A549 (cell line): ENCODE results near the gene IL17REL. TPM values are rescaled to one million over a fixed set of nuclear protein-coding genes. Genes with fewer than 3 reads are reported as not detected.

ENCODE experiments used
- ATAC-seq, 2 experiments: fragments of 200-7000 bp in 1 of 2; fragments of >200 bp in 1 of 2; cut with Nextera tagmentation in 1 of 2; cut with Tn5 transposase in 1 of 2; 3 replicates each; pipeline versions ENCODE4 v1.8.0 to v1.9.1; 2018 to 2020; ENCODE audit warnings: mild to moderate bottlenecking in 1 of 2, moderate library complexity in 1 of 2
- CTCF ChIA-PET: fragments of 300-600 bp; sonication (Branson Sonifier 250); formaldehyde crosslinking; extraction: SDS; loops from one replicate; lab custom pipeline; 2021; ENCODE audit warnings: antibody characterized with exemption, inconsistent platforms; lab: Yijun Ruan, JAX
- POLR2A ChIA-PET: fragments of 350-600 bp; formaldehyde crosslinking; extraction: SDS; loops from one replicate; lab custom pipeline; 2021; ENCODE audit warnings: antibody characterized with exemption, inconsistent platforms; lab: Yijun Ruan, JAX
- DNase-seq, 2 experiments: peaks; one replicate each; pipeline versions ENCODE4 v3.0.0 to v3.0.0-alpha.2; 2011 to 2016; ENCODE audit warnings: low read depth in 1 of 2, low spot score in 1 of 2
- FAIRE-seq: peaks from 2 replicates; lab custom pipeline; 2011; peaks lifted over from hg19 to GRCh38; lab: Jason Lieb, UNC
- H3K27ac ChIP-seq, 2 experiments: fragments of >200 bp; sonication (Bioruptor Twin); formaldehyde crosslinking; 3 replicates each; pipeline ENCODE4 v1.5.1; 2016 to 2017
- H3K4me1 ChIP-seq: fragments of >200 bp; sonication (Bioruptor Twin); formaldehyde crosslinking; 3 replicates; pipeline ENCODE4 v1.6.1; 2016
- H3K4me2 ChIP-seq: fragments of >200 bp; sonication (Bioruptor Twin); formaldehyde crosslinking; 3 replicates; pipeline ENCODE4 v1.6.1; 2016
- H3K4me3 ChIP-seq: fragments of >200 bp; sonication (Bioruptor Twin); formaldehyde crosslinking; 3 replicates; pipeline ENCODE4 v1.5.1; 2016
- H3K9me3 ChIP-seq: fragments of >200 bp; sonication (Bioruptor Twin); formaldehyde crosslinking; 3 replicates; pipeline ENCODE4 v1.6.1; 2016
- BHLHE40 ChIP-seq: IDR thresholded peaks from 2 replicates; pipeline ENCODE4 v1.6.1; 2012; ENCODE audit warnings: low read depth, low read length, inconsistent platforms
- CBX8 ChIP-seq: fragments of 200-600 bp; sonication (generic); IDR thresholded peaks from 2 replicates; pipeline ENCODE4 v1.6.1; 2016
- CHD4 ChIP-seq: fragments of 200-600 bp; sonication (generic); IDR thresholded peaks from 2 replicates; pipeline ENCODE4 v1.6.1; 2016; ENCODE audit warnings: antibody characterized with exemption, mild to moderate bottlenecking, borderline replicate concordance
- EHF ChIP-seq: fragments of 250-450 bp; sonication (Bioruptor Pico); IDR thresholded peaks from 2 replicates; pipeline ENCODE4 v1.5.0; 2020; ENCODE audit warnings: mild to moderate bottlenecking
- FOSB ChIP-seq: fragments of 250-450 bp; sonication (Bioruptor Pico); IDR thresholded peaks from 2 replicates; pipeline ENCODE4 v1.5.0; 2020; ENCODE audit warnings: mild to moderate bottlenecking, moderate library complexity
- FOXS1 ChIP-seq: fragments of 250-450 bp; sonication (Bioruptor Pico); IDR thresholded peaks from 2 replicates; pipeline ENCODE4 v1.5.0; 2020; ENCODE audit warnings: mild to moderate bottlenecking, moderate library complexity
- GATA3 ChIP-seq: IDR thresholded peaks from 2 replicates; pipeline ENCODE4 v1.6.1; 2012; ENCODE audit warnings: borderline replicate concordance
- HES2 ChIP-seq: fragments of >200 bp; sonication (Bioruptor Twin); formaldehyde crosslinking; IDR thresholded peaks from 2 replicates; pipeline ENCODE4 v1.6.1; 2016
- HMGXB4 ChIP-seq: fragments of 250-450 bp; sonication (Bioruptor Pico); IDR thresholded peaks from 2 replicates; pipeline ENCODE4 v1.5.0; 2021; ENCODE audit warnings: mild to moderate bottlenecking, moderate library complexity, borderline replicate concordance
- HOXA7 ChIP-seq: fragments of 250-450 bp; sonication (Bioruptor Pico); IDR thresholded peaks from 2 replicates; pipeline ENCODE4 v1.5.0; 2020; ENCODE audit warnings: mild to moderate bottlenecking, moderate library complexity
- KDM1A ChIP-seq: fragments of 200-600 bp; sonication (generic); IDR thresholded peaks from 2 replicates; pipeline ENCODE4 v1.6.1; 2016; ENCODE audit warnings: low read depth, mild to moderate bottlenecking
- MAX ChIP-seq: IDR thresholded peaks from 2 replicates; pipeline ENCODE4 v1.6.1; 2012
- NFE2L2 ChIP-seq: fragments of 150-350 bp; conservative IDR thresholded peaks from 2 replicates; pipeline ENCODE4 v1.6.1; 2014; ENCODE audit warnings: low read length
- RAD21 ChIP-seq, 2 experiments: fragments of >200 bp in 1 of 2; sonication (Bioruptor Twin) in 1 of 2; formaldehyde crosslinking in 1 of 2; IDR thresholded peaks in 1 of 2; conservative IDR thresholded peaks in 1 of 2; 2 replicates in 1 of 2; 3 replicates in 1 of 2; pipeline ENCODE4 v1.6.1; 2012 to 2018; ENCODE audit warnings: inconsistent platforms in 1 of 2
- RARB ChIP-seq: fragments of 250-450 bp; sonication (Bioruptor Pico); IDR thresholded peaks from 2 replicates; pipeline ENCODE4 v1.8.0; 2021; ENCODE audit warnings: mild to moderate bottlenecking, moderate library complexity
- REST ChIP-seq: fragments of 200-600 bp; sonication (generic); IDR thresholded peaks from 2 replicates; pipeline ENCODE4 v1.6.1; 2016; ENCODE audit warnings: antibody characterized with exemption, mild to moderate bottlenecking, moderate library complexity
- USF2 ChIP-seq: fragments of 450-650 bp; IDR thresholded peaks from 2 replicates; pipeline ENCODE4 v1.6.1; 2014; ENCODE audit warnings: antibody characterized with exemption
- ZFP36 ChIP-seq: fragments of 450-650 bp; IDR thresholded peaks from 2 replicates; pipeline ENCODE4 v1.6.1; 2014; ENCODE audit warnings: borderline replicate concordance; ENCODE audit not compliant: partially characterized antibody
- WGBS: methylation state at CpG from one replicate; pipeline ENCODE4 v1.1.6; 2017; ENCODE audit errors: missing lambda C conversion rate; 5-methylcytosine and 5-hydroxymethylcytosine counted together
- polyA plus RNA-seq, 4 experiments: library from polyadenylated mRNA; depleted of rRNA in 3 of 4; stranded (reverse); fragments of >200 nt; fragmentation: RNase III in 1 of 4; extraction: RNeasy Plus Mini Kit Qiagen cat#74134 plus additional on column Dnase treatment in 1 of 4; gene quantifications; 2 replicates in 3 of 4; 3 replicates in 1 of 4; pipeline ENCODE4 v1.2.3, GENCODE V29; 2011 to 2017

Gene IL17REL
- polyA plus RNA-seq, 2 of the 4 experiments (the other 2 are of a cell fraction), result 0.06 TPM; not detected in 1

GRCh38 chr22:50018608-50019285 is 6.2 kb upstream of the IL17REL start:
- Histone ChIP-seq H3K4me1 (no peaks in the 10 kb centered on the region), H3K27ac (no peak overlapping the region), H3K9me3 (no peaks in the 10 kb centered on the region), H3K4me3 (no peak overlapping the region), H3K4me2 (no peak overlapping the region)
- POLR2A ChIA-PET, result no interaction called here
- no peak for DNase-seq
- ATAC-seq, result no peak
- CTCF ChIA-PET, result interaction anchor here (1.6 to 2.3 kb wide), 2 partner anchors 11 to 89 kb away, joined by 11 to 12 read pairs; no protein-coding TSS in a partner anchor
- no peak for FAIRE-seq
- WGBS, result 47% methylated on average over 11 of the region's 11 CpGs
- TF ChIP-seq KDM1A (no peak), FOSB (no peak), FOXS1 (CRISPR knock-in tag) (no peak), USF2 (no peak), RAD21 (conservative IDR thresholded peaks at IDR 0.05 in 1 of 2, IDR thresholded peaks at IDR 0.05 in 1 of 2) (no peak), BHLHE40 (no peak)

GRCh38 chr22:50017701-50018224 is 5.2 kb upstream of the IL17REL start:
- WGBS, result 89% methylated on average over 6 of the region's 6 CpGs

More at GRCh38 chr22:50017701-50018224, 5.2 kb upstream of the IL17REL start:
- Histone ChIP-seq H3K27ac (no peak overlapping the region), H3K4me2 (no peak overlapping the region), H3K9me3 (no peaks in the 10 kb centered on the region)
- ATAC-seq, result no peak
- FAIRE-seq, result no peak
- CTCF ChIA-PET, result interaction anchor here (1.6 to 2.3 kb wide), 2 partner anchors 12 to 88 kb away, joined by 11 to 12 read pairs; no protein-coding TSS in a partner anchor
- no peak for DNase-seq
- TF ChIP-seq ZFP36 (no peak), NFE2L2 (no peak), CHD4 (no peak), GATA3 (no peak), RARB (no peak), HMGXB4 (CRISPR knock-in tag) (no peak), REST (no peak), HOXA7 (CRISPR knock-in tag) (no peak), CBX8 (no peak), HES2 (no peak), EHF (CRISPR knock-in tag) (no peak), USF2 (no peak), MAX (no peak)
- TF ChIP-seq, all 56 proteins: peak for 0
- Histone ChIP-seq H3K4me3 (no peak overlapping the region), H3K4me1 (no peaks in the 10 kb centered on the region)
- POLR2A ChIA-PET, result no interaction called here
